GM12878 (cell line): ENCODE results near the gene NDUFB2. TPM values are rescaled to one million over a fixed set of nuclear protein-coding genes. Genes with fewer than 3 reads are reported as not detected.

ENCODE experiments used
- ATAC-seq: fragments of 200-7000 bp; cut with Tn5 transposase; 3 replicates; pipeline ENCODE4 v1.9.1; 2020; ENCODE audit warnings: mild to moderate bottlenecking, moderate library complexity
- BruUV-seq: library from RNA; stranded (reverse); fragments of 400-500 nt; replicated peaks from 2 replicates; lab custom pipeline; 2021; lab: Mats Ljungman, UMichigan
- CTCF ChIA-PET: fragments of 300-600 bp; sonication (Branson Sonifier 250); formaldehyde crosslinking; extraction: SDS; loops from one replicate; lab custom pipeline; 2021; ENCODE audit warnings: inconsistent platforms; lab: Yijun Ruan, JAX
- POLR2A ChIA-PET: fragments of 350-600 bp; formaldehyde crosslinking; extraction: SDS; loops from one replicate; lab custom pipeline; 2021; ENCODE audit warnings: inconsistent platforms; lab: Charles Lee
- RAD21 ChIA-PET: fragments of 300-600 bp; sonication (Branson Sonifier 250); formaldehyde crosslinking; loops from one replicate; lab custom pipeline; 2023; ENCODE audit warnings: antibody characterized with exemption; ENCODE audit not compliant: unreplicated experiment; lab: Charles Lee
- SMC1A ChIA-PET: fragments of 300-600 bp; sonication (Branson Sonifier 250); formaldehyde crosslinking; loops from one replicate; lab custom pipeline; 2023; ENCODE audit not compliant: unreplicated experiment, uncharacterized antibody; lab: Charles Lee
- DNase-seq: peaks from one replicate; pipeline ENCODE4 v3.0.0-alpha.2; 2011; ENCODE audit warnings: low read depth, low spot score
- FAIRE-seq: peaks from 3 replicates; lab custom pipeline; 2011; peaks lifted over from hg19 to GRCh38; lab: Jason Lieb, UNC
- H2AFZ ChIP-seq: 2 replicates; pipeline ENCODE4 v1.6.0; 2011; ENCODE audit warnings: low read depth, low read length, control low read depth; ENCODE audit not compliant: control insufficient read depth
- H3K27ac ChIP-seq: 2 replicates; pipeline ENCODE4 v1.5.1; 2011; ENCODE audit warnings: control low read depth; ENCODE audit not compliant: control insufficient read depth, insufficient read depth
- H3K27me3 ChIP-seq, 2 experiments: replicated peaks in 1 of 2; 2 replicates each; pipeline versions ENCODE4 v1.6.0 to v1.6.1; 2011; ENCODE audit warnings: low read length in 1 of 2; ENCODE audit not compliant: control insufficient read depth in 2 of 2, insufficient read depth in 2 of 2
- H3K36me3 ChIP-seq, 2 experiments: 2 replicates each; pipeline ENCODE4 v1.5.1; 2011; ENCODE audit warnings: low read length in 1 of 2; ENCODE audit not compliant: control insufficient read depth in 2 of 2, insufficient read depth in 2 of 2
- H3K4me1 ChIP-seq: 2 replicates; pipeline ENCODE4 v1.6.1; 2011; ENCODE audit warnings: mild to moderate bottlenecking, low read length, moderate library complexity, mixed read lengths; ENCODE audit not compliant: control insufficient read depth, insufficient read depth
- H3K4me2 ChIP-seq: 2 replicates; pipeline ENCODE4 v1.6.0; 2011; ENCODE audit warnings: control low read depth; ENCODE audit not compliant: control insufficient read depth, insufficient read depth
- H3K4me3 ChIP-seq: fragments of 200-600 bp; sonication (generic); 2 replicates; pipeline ENCODE4 v1.5.1; 2016
- H3K79me2 ChIP-seq: 2 replicates; pipeline ENCODE4 v1.6.0; 2011; ENCODE audit warnings: low read length; ENCODE audit not compliant: control insufficient read depth, insufficient read depth
- H3K9ac ChIP-seq: 2 replicates; pipeline ENCODE4 v1.8.0; 2011; ENCODE audit warnings: low read length, control low read depth, mixed read lengths; ENCODE audit not compliant: control insufficient read depth, insufficient read depth
- H3K9me3 ChIP-seq: replicated peaks from 3 replicates; pipeline ENCODE4 v1.5.1; 2011; ENCODE audit warnings: mild to moderate bottlenecking, low read length; ENCODE audit not compliant: control insufficient read depth, insufficient read depth
- H4K20me1 ChIP-seq: 2 replicates; pipeline ENCODE4 v1.6.0; 2011; ENCODE audit not compliant: control insufficient read depth, insufficient read depth
- GABPA ChIP-seq: IDR thresholded peaks from 2 replicates; pipeline ENCODE4 v1.6.1; 2014; ENCODE audit warnings: antibody characterized with exemption, low read depth, mild to moderate bottlenecking, inconsistent platforms
- MEF2B ChIP-seq: fragments of 450-650 bp; IDR thresholded peaks from 2 replicates; pipeline ENCODE4 v1.6.1; 2018; ENCODE audit warnings: mild to moderate bottlenecking, moderate library complexity; ENCODE audit not compliant: partially characterized antibody, poor library complexity, severe bottlenecking
- RELA ChIP-seq: fragments of 450-650 bp; IDR thresholded peaks from 2 replicates; pipeline ENCODE4 v1.8.0; 2014; ENCODE audit warnings: borderline replicate concordance; ENCODE audit not compliant: partially characterized antibody
- SPI1 ChIP-seq: IDR thresholded peaks from 2 replicates; pipeline ENCODE4 v1.6.1; 2011; ENCODE audit warnings: low read depth, mild to moderate bottlenecking, low read length, moderate library complexity, borderline replicate concordance; ENCODE audit not compliant: insufficient read depth
- SREBF1 ChIP-seq: IDR thresholded peaks from 2 replicates; pipeline ENCODE4 v1.6.1; 2012; ENCODE audit warnings: mild to moderate bottlenecking, low read length
- ZBTB33 ChIP-seq: fragments of 450-650 bp; IDR thresholded peaks from 2 replicates; pipeline ENCODE4 v1.6.1; 2017; ENCODE audit warnings: mild to moderate bottlenecking
- WGBS: methylation state at CpG from one replicate; pipeline ENCODE4 v1.1.6; 2016; ENCODE audit warnings: low lambda C conversion rate; ENCODE audit not compliant: insufficient replicate concordance, insufficient coverage; ENCODE audit errors: missing lambda C conversion rate; 5-methylcytosine and 5-hydroxymethylcytosine counted together
- in situ Hi-C: fragments of 300-500 bp; cut with MboI; formaldehyde crosslinking; loops from 9 replicates; pipeline ENCODE4 v1.14.3; 2018; ENCODE audit warnings: mixed read lengths
- intact Hi-C: fragments of 100-400 bp; cut with micrococcal nuclease; formaldehyde crosslinking; loops from one replicate; pipeline ENCODE4 v1.14.2; 2022; ENCODE audit not compliant: unreplicated experiment
- polyA plus RNA-seq, 11 experiments: library from polyadenylated mRNA; depleted of rRNA in 4 of 11; unstranded in 6 of 11; stranded (reverse) in 5 of 11; fragments of >200 nt; fragmentation: Nextera tagmentation in 4 of 11; fragmentation: Illumina TruSeq in 1 of 11; extraction: Ambion mirVana in 4 of 11; extraction: Trizol in 1 of 11; gene quantifications; 1 replicate in 1 of 11; 2 replicates in 10 of 11; pipeline versions ENCODE4 v1.2.1 to v1.2.3, GENCODE V29; 2011 to 2016; ENCODE audit warnings: inconsistent platforms in 2 of 11, missing spikeins in 2 of 11, low read depth in 1 of 11
- total RNA-seq, 4 experiments: library from RNA; depleted of rRNA in 3 of 4; stranded (reverse); fragments of >200 nt in 3 of 4; fragmentation: Illumina TruSeq in 1 of 4; extraction: Trizol in 1 of 4; gene quantifications; 2 replicates each; pipeline versions ENCODE4 v1.2.1 to v1.2.3, GENCODE V29; 2013 to 2021
- TF ChIP-seq, protein P1 (sequence below): fragments of 450-650 bp; IDR thresholded peaks from 2 replicates; pipeline ENCODE4 v1.6.1; 2017; ENCODE audit warnings: low read depth, mild to moderate bottlenecking, moderate library complexity

The NDUFB2 gene
- total and polyA plus RNA-seq, 10 of the 15 experiments (the other 5 are each of a cell fraction or from before 2014, with no cell fraction given), result 109 to 1,236 (median 323) TPM

GRCh38 chr7:140685407-140686087 is 11.0 kb upstream of the NDUFB2 start:
- no peak overlapping the region for H2AFZ ChIP-seq
- ChIA-PET RAD21 (interaction anchor here (1.8 kb wide), 1 partner anchor 10 kb away, joined by 5 read pairs; no protein-coding TSS in a partner anchor), SMC1A (interaction anchor here (1.3 to 1.9 kb wide), 2 partner anchors 9 to 11 kb away, joined by 3 to 6 read pairs; no protein-coding TSS in a partner anchor), CTCF (interaction anchor here (1.4 to 1.7 kb wide), 2 partner anchors 10 to 11 kb away, joined by 3 to 6 read pairs; no protein-coding TSS in a partner anchor), POLR2A (interaction anchor here (0.9 to 1.2 kb wide), 2 partner anchors 10 to 12 kb away, joined by 3 read pairs; partner anchors contain the start of gene ADCK2)
- intact Hi-C loops, result no loop called here
- H3K9me3 ChIP-seq, result no peaks in the 10 kb centered on the region
- no peak overlapping the region for H3K4me3 ChIP-seq
- H3K36me3 ChIP-seq, result peaks cover 7 to 10% of the 10 kb centered on the region in 2 experiments; a peak in 3 of 4 replicates
- no peak overlapping the region for H3K27ac ChIP-seq
- 93% methylated on average over 10 of the region's 10 CpGs for WGBS
- TF ChIP-seq ZBTB33 (no peak), SREBF1 (no peak), GABPA (no peak), MEF2B (no peak), SPI1 (no peak), RELA (no peak)
- TF ChIP-seq, protein P1, sequence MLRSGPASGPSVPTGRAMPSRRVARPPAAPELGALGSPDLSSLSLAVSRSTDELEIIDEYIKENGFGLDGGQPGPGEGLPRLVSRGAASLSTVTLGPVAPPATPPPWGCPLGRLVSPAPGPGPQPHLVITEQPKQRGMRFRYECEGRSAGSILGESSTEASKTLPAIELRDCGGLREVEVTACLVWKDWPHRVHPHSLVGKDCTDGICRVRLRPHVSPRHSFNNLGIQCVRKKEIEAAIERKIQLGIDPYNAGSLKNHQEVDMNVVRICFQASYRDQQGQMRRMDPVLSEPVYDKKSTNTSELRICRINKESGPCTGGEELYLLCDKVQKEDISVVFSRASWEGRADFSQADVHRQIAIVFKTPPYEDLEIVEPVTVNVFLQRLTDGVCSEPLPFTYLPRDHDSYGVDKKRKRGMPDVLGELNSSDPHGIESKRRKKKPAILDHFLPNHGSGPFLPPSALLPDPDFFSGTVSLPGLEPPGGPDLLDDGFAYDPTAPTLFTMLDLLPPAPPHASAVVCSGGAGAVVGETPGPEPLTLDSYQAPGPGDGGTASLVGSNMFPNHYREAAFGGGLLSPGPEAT, result no peak
- no peak for FAIRE-seq
- in situ Hi-C loops, result no loop called here
- no peak overlapping the region for H3K4me2 ChIP-seq
- no peak for ATAC-seq
- H4K20me1 ChIP-seq, result no peaks in the 10 kb centered on the region
- no peak overlapping the region for H3K9ac ChIP-seq
- H3K4me1 ChIP-seq, result no peaks in the 10 kb centered on the region
- H3K27me3 ChIP-seq, result no peaks in the 10 kb centered on the region
- DNase-seq, result no peak
- H3K79me2 ChIP-seq, result no peaks in the 10 kb centered on the region
- no TSS peak for BruUV-seq
